OCI-LY1 (cell line): ENCODE measurements around the gene PLBD2.

Experiments used
- EZH2 ChIP-seq: fragments of 200-600 bp; sonication (generic), shearing (Covaris generic); IDR thresholded peaks from 2 replicates; pipeline ENCODE4 v1.8.0; 2017; ENCODE audit warnings: borderline replicate concordance, mixed run types, mild to moderate bottlenecking, antibody characterized with exemption, low read length, moderate library complexity, mixed read lengths
- TF ChIP-seq, protein P1 (sequence below): fragments of 200-600 bp; sonication (generic), shearing (Covaris generic); IDR thresholded peaks from 2 replicates; pipeline ENCODE4 v1.5.1; 2017; ENCODE audit warnings: mild to moderate bottlenecking, antibody characterized with exemption, low read length, moderate library complexity, mixed read lengths

DNA sequence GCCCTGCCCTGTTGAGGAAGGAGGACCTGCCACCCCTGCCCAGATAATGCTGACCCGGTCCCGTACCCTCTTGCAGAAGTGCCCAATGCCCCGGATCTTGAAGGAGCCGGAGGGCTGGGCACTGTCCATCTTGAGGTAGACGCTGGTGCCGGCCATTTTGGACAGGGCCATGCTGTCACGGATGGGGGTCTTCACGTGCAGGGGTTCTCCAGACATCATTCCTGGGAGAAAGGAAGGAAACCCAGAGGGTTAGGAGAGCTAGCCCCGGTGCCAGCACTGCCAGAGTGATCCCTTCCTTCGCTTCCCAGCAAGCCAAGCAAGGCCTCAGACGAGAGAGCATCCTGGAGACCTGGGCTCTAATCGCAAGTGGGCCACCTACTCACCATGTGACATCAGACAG, 41.1 kb downstream of the PLBD2 start:
- TF ChIP-seq, protein P1, sequence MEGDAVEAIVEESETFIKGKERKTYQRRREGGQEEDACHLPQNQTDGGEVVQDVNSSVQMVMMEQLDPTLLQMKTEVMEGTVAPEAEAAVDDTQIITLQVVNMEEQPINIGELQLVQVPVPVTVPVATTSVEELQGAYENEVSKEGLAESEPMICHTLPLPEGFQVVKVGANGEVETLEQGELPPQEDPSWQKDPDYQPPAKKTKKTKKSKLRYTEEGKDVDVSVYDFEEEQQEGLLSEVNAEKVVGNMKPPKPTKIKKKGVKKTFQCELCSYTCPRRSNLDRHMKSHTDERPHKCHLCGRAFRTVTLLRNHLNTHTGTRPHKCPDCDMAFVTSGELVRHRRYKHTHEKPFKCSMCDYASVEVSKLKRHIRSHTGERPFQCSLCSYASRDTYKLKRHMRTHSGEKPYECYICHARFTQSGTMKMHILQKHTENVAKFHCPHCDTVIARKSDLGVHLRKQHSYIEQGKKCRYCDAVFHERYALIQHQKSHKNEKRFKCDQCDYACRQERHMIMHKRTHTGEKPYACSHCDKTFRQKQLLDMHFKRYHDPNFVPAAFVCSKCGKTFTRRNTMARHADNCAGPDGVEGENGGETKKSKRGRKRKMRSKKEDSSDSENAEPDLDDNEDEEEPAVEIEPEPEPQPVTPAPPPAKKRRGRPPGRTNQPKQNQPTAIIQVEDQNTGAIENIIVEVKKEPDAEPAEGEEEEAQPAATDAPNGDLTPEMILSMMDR: no peak
- no peak for TF ChIP-seq EZH2
